Stimulated activated effector memory CD8-positive, alpha-beta T cell treated with anti-CD3 and anti-CD28 coated beads, Interleukin-12 subunit alpha, Interleukin-12 subunit beta, amount 100 ng/mL, for 72 hours (primary cell): ENCODE data around the gene ATF7.
A peak's percentile ranks its signal among the peaks of the same experiment; 100 is the strongest.
"Not testable (repeated sequence)": the region's sequence is repeated elsewhere in the genome, so short reads cannot be mapped to it uniquely, and the experiment has no call there.

Source experiments
- ATAC-seq: fragments of 150-1000 bp; cut with Tn5 transposase; 2 replicates; pipeline ENCODE4 v1.10.0; 2021
- DNase-seq, 2 donors: peaks; one replicate each; pipeline ENCODE4 v3.0.0; 2021 to 2022; ENCODE audit warnings: low spot score in 2 of 2
- H3K27ac Mint-ChIP-seq: one replicate; pipeline ENCODE4 v1.8.0; 2022; ENCODE audit warnings: mild to moderate bottlenecking, mixed read lengths
- H3K36me3 Mint-ChIP-seq: one replicate; pipeline ENCODE4 v1.8.0; 2022; ENCODE audit warnings: mild to moderate bottlenecking, mixed read lengths
- H3K4me1 Mint-ChIP-seq: one replicate; pipeline ENCODE4 v1.8.0; 2022; ENCODE audit warnings: mixed read lengths
- H3K4me3 Mint-ChIP-seq: one replicate; pipeline ENCODE4 v1.8.0; 2022; ENCODE audit warnings: mild to moderate bottlenecking, mixed read lengths
- H3K9me3 Mint-ChIP-seq: one replicate; pipeline ENCODE4 v1.8.0; 2022; ENCODE audit warnings: mixed read lengths

The ATF7 gene

DNA sequence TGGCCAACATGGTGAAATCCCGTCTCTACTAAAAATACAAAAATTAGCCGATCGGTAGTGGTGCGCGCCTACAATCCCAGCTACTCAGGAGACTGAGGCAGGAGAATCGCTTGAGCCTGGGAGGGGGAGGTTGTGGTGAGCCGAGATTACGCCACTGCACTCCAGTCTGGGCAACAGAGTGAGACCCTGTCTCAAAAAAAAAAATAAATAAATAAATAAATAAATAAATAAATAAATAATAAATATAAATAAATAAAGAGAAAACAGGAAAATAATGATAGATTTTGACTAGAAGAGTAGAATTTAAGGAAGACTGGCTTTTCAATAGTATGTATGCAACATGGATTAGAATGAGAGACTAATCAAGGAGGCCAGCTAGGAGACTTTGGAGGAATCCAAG lies 76.1 kb downstream of the ATF7 start:
- not testable (repeated sequence) for ATAC-seq, H3K4me1 Mint-ChIP-seq, H3K9me3 Mint-ChIP-seq, H3K4me3 Mint-ChIP-seq, H3K27ac Mint-ChIP-seq, DNase-seq
- H3K36me3 Mint-ChIP-seq, result peaks cover 78% of the 10 kb centered on the region

DNA sequence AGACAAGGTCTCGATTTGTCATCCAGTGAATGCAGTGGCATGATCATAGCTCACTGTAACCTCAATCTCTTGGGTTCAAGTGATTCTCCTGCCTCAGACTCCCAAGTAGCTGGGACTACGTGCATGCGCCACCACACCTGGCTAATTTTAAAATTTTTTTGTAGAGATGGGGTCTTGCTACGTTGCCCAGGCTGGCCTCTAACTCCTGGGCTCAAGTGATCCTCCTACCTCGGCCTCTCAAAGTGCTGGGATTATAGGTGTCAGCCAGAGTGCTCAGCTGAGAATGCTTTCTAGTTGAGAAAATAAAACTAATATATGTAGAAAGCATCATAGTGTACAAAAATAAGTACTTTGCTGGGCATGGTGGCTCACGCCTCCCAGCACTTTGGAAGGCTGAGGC lies 77.8 kb downstream of the ATF7 start:
- not testable (repeated sequence) for H3K4me1 Mint-ChIP-seq, H3K9me3 Mint-ChIP-seq, DNase-seq, H3K27ac Mint-ChIP-seq, H3K4me3 Mint-ChIP-seq, ATAC-seq
- peaks cover 82% of the 10 kb centered on the region for H3K36me3 Mint-ChIP-seq

DNA sequence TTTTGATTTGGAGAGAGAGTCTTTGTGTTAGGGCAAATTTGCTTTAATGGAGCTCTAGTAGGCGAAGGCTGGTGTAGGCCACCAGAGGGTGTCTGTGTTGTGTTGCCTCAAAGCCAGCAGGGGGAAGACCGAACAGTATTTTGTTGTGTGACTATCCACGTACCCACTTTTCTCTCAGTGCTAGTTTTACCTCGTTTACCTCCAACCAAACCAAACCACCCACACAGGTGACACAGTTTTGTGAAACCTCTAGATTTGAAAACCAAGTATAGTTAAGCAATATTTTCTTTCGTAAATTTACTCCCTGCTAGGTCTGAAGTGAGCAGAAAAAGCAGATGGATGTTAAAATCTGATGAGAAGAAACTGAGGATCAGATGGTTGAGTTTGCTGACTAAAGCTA lies 82.6 kb downstream of the ATF7 start:
- DNase-seq, result peak; percentile 10 to 62
- Mint-ChIP-seq H3K27ac (peak overlapping the region; percentile 7), H3K9me3 (no peaks in the 10 kb centered on the region), H3K4me3 (no peak overlapping the region), H3K4me1 (peaks cover 5% of the 10 kb centered on the region), H3K36me3 (peaks cover 90% of the 10 kb centered on the region)
- peak; percentile 98 for ATAC-seq

DNA sequence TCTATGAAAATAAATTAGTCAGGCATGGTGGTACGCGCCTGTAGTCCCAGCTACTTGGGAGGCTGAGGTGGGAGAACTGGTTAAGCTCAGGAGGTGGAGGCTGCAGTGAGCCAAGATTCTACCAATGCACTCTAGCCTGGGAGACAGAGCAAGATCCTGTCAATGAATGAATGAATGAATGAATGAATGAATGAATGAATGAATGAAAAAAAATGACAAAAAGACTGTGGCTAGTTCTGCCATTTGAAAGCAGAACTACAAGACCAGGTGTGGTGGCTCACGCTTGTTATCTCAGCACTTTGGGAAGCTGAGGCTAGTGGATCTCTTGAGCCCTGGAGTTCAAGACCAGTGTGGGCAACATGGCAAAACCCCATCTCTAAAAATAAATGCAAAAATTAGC lies 86.7 kb downstream of the ATF7 start:
- Mint-ChIP-seq H3K4me1 (peaks cover 5% of the 10 kb centered on the region), H3K27ac (peak overlapping the region; percentile 32), H3K36me3 (peaks cover 98% of the 10 kb centered on the region), H3K9me3 (no peaks in the 10 kb centered on the region), H3K4me3 (no peak overlapping the region)
- DNase-seq (no peak), ATAC-seq (no peak)

DNA sequence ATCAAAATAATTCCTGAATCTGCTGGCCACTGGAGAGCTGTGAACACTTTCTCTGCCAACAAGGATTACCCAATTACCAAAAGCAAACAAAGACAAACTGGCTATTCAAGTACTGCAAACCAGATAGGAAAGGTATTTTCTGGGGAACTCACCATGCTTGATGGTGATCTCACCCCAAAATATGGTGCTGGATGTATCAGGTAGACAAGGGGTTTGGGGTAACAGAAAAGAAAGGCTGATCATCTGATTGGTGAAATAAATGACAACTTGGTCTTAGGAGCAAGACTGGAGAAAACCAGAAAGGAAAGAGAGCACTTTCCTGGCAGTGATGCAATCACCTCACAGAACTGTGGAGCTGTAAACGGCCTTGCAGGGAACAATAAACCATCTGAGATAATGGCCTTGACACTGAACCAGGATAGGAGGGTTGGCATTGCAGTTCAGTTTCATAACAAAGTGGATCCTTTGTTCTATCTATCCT lies 87.9 kb downstream of the ATF7 start:
- no peak overlapping the region for H3K27ac Mint-ChIP-seq
- no peaks in the 10 kb centered on the region for H3K9me3 Mint-ChIP-seq
- H3K4me3 Mint-ChIP-seq, result no peak overlapping the region
- peaks cover 98% of the 10 kb centered on the region for H3K36me3 Mint-ChIP-seq
- no peak for DNase-seq
- no peaks in the 10 kb centered on the region for H3K4me1 Mint-ChIP-seq
- ATAC-seq, result no peak

DNA sequence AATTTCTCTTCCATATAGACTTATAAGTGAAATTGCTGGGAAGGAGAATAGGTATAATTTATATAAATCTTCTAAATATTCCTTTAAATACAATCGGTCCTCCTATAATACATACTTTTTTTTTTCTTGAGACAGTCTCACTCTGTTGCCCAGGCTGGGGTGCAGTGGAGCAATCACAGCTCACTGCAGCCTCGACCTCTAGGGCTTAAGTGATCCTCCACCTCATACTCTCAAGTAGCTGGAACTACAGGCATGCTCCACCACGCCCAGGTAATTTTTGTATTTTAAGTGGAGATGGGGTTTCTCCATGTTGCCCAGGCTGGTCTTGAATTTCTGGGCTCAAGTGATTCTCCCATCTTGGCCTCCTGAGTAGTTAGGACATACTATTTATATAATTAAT lies 89.2 kb downstream of the ATF7 start:
- no peak overlapping the region for H3K27ac Mint-ChIP-seq
- ATAC-seq (no peak), DNase-seq (no peak)
- H3K36me3 Mint-ChIP-seq, result peaks cover 98% of the 10 kb centered on the region
- no peak overlapping the region for H3K4me3 Mint-ChIP-seq
- no peaks in the 10 kb centered on the region for H3K4me1 Mint-ChIP-seq
- no peaks in the 10 kb centered on the region for H3K9me3 Mint-ChIP-seq

DNA sequence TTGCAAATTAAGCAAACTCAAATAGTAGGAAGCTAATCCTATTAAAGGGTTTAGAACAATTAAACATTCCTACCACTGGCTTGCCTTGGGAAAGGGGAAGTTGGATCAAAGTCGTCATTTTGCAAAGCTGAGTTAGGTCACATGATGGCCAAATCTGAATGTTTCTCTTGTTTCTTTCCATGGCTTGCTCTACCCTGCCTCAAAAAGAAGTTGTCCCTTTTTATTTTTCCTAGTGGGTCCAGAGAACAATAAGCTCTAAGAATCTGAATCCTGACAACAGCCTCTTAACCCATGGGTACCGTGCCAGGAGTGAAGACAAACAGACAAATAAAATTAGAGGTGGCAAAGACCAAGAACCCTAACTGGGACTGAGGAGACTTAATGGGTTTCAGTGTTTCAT lies 92.7 kb downstream of the ATF7 start:
- H3K27ac Mint-ChIP-seq, result no peak overlapping the region
- ATAC-seq (no peak), DNase-seq (no peak)
- H3K36me3 Mint-ChIP-seq, result peaks cover 98% of the 10 kb centered on the region
- H3K4me1 Mint-ChIP-seq, result no peaks in the 10 kb centered on the region
- no peaks in the 10 kb centered on the region for H3K9me3 Mint-ChIP-seq
- no peak overlapping the region for H3K4me3 Mint-ChIP-seq

DNA sequence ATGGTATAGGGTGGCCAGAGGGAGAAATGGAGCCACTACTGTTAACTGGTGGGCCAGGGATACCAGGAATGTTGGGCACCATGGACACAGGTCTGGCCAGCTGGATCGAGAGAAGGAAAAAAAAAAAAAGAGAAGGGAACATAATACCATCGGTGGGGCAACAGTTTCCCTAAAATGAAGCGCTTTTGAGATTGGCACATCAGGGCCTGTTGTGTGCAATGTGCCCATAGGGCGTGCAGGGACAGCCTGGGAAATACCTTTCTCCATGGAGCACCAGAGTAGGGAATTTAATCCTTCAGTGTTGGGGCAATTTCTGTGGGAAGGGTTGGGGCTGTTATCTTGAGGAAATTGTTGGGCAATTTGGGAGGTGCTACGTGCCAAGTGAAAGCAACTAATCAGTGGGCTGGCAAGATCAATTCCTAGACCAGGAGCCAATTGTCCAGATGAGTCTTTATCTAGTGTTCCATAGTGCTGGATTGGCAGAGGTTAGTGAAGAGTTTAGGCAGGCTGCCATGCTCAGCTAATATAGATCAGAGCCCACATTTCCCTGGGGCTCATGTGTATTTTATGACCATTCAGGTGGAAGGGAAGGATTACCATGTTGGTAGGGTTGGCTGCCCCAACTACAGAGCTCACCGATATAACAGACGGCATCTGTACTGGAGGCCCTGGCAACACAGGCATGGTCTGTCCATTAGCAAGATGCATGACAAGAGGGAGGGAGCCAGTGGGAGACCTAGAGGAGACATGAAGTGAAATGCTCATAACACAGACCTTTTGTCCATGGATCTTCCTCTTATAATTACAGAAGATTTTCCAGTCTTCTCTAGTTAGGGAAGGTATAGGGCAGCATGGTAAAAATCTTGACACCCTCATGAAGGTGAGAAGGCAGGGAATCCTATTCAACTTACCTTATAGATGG lies 93.4 kb downstream of the ATF7 start:
- H3K27ac Mint-ChIP-seq, result peak overlapping the region; percentile 15
- no peaks in the 10 kb centered on the region for H3K4me1 Mint-ChIP-seq
- H3K4me3 Mint-ChIP-seq, result no peak overlapping the region
- ATAC-seq (no peak), DNase-seq (no peak)
- no peaks in the 10 kb centered on the region for H3K9me3 Mint-ChIP-seq
- peaks cover 100% of the 10 kb centered on the region for H3K36me3 Mint-ChIP-seq

DNA sequence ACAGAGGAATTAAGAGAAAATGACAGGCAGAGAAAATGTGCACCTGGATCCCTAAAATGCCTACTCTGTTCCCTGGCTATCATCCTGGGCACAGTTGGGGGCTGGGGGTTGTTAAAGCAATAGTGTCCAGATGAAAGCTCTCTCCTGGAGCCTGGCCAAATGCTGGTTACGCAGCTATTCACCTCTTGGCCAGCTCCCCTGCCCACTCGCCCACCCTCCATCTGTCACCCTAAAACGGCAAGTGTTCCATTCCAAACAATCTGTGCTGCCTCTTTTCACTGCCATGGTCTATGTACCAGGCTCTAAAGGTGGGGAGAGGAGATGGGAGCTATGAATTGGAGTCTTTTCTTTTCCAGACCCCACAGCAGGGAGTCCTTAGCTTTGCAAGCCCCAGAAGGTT lies 94.2 kb downstream of the ATF7 start:
- peak overlapping the region; percentile 15 for H3K27ac Mint-ChIP-seq
- DNase-seq (no peak), ATAC-seq (no peak)
- H3K36me3 Mint-ChIP-seq, result peaks cover 98% of the 10 kb centered on the region
- no peak overlapping the region for H3K4me3 Mint-ChIP-seq
- H3K4me1 Mint-ChIP-seq, result no peaks in the 10 kb centered on the region
- H3K9me3 Mint-ChIP-seq, result no peaks in the 10 kb centered on the region

DNA sequence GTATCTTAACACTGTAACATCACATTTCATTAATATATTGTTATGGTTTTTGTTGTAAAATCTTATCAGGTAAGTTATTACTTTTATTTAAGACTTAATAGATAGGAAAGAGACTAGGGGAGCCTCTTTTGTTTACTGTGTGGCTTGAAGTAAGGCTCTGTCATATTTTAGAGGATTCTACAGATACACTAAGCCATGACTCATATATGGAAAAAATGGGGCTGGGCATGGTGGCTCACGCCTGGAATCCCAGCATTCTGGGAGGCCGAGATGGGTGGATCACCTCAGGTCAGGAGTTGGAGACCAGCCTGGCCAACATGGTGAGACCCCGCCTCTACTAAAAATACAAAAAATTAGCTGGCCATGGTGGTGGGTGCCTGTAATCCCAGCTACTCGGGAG lies 95.3 kb downstream of the ATF7 start:
- Mint-ChIP-seq H3K4me3 (no peak overlapping the region), H3K4me1 (no peaks in the 10 kb centered on the region), H3K9me3 (no peaks in the 10 kb centered on the region), H3K36me3 (peaks cover 96% of the 10 kb centered on the region), H3K27ac (no peak overlapping the region)
- no peak for DNase-seq
- ATAC-seq, result no peak

DNA sequence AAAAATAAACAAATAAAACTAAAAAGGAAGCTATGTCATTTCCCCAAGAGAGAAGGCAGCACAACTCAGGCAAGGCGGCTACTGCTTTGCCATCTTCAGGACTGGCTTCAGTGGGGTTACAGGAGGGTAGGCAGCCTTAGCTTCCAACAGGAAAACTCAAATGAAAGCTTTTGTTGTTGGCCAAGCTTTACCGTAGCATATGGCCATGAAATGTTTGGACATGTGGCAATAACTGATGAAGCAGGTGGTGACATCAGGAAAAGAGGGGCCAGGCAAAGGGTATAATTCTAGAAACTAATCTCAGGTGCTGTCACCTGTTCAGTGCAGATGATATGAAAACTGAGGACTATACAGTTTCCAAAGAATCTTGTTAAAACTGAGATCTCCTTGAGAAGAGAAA lies 96.1 kb downstream of the ATF7 start:
- H3K9me3 Mint-ChIP-seq, result no peaks in the 10 kb centered on the region
- no peaks in the 10 kb centered on the region for H3K4me1 Mint-ChIP-seq
- H3K36me3 Mint-ChIP-seq, result peaks cover 96% of the 10 kb centered on the region
- ATAC-seq (no peak), DNase-seq (no peak)
- H3K4me3 Mint-ChIP-seq, result no peak overlapping the region
- H3K27ac Mint-ChIP-seq, result no peak overlapping the region

DNA sequence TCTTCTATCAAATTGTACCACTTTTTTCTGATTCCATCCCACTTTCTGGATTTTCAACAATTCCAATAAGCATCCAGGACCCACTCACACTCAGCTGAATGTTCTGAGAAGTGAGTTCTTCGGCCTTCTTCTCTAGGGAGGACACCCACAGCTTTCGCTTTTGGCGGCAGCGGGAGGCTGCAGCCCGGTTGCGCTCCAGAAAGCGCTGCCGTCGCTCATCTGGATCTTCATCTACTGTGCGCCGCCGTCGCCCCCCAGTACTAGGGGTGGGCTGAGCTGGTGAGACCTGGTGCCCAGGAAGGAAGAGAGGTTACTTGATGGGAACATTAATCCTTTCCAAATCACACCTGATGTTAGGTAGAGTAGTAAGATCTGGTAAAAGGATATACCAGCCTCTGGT lies 101.7 kb downstream of the ATF7 start:
- Mint-ChIP-seq H3K4me1 (no peaks in the 10 kb centered on the region), H3K9me3 (no peaks in the 10 kb centered on the region), H3K27ac (peak overlapping the region; percentile 58), H3K36me3 (peaks cover 96% of the 10 kb centered on the region), H3K4me3 (no peak overlapping the region)
- no peak for DNase-seq
- no peak for ATAC-seq

DNA sequence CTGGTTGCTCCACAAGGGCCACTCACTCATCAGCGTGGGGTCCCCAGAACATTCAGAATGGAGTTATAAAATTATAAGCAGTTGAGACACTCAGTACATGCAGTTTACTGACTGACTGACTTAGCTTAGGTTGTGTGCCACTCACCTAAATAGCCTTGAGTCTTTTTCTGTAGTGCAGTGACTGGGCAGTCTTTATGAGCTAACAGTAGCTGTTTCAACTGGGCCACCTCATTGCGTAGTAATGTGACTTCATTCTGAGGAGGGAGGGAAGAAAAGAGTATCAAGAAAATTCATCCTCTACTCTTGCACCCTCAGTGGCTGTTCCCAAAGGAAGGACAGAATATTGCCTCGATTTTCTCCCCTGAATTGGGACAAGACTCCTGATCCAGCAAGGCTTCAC lies 103.1 kb downstream of the ATF7 start:
- ATAC-seq, result no peak
- no peaks in the 10 kb centered on the region for H3K9me3 Mint-ChIP-seq
- H3K4me1 Mint-ChIP-seq, result no peaks in the 10 kb centered on the region
- H3K36me3 Mint-ChIP-seq, result peaks cover 96% of the 10 kb centered on the region
- DNase-seq, result no peak
- H3K4me3 Mint-ChIP-seq, result no peak overlapping the region
- peak overlapping the region; percentile 45 for H3K27ac Mint-ChIP-seq

DNA sequence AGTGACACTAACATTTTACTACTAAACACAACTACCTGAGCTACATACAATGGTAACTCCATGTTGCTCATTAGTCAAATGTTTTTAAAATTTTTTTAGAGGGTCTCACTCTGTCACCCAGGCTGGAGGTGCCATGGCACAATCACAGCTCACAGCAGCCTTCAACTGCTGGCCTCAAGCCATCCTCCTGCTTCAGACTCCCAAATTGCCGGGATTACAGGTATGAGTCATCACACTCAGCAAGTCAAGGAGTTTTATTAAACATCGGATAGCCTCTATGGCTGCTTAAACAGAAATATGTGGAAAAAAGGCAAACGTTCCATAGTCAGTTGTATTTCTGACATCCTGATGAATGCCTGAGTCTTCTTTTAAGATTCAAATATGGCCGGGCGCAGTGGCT lies 107.8 kb downstream of the ATF7 start:
- ATAC-seq (no peak), DNase-seq (no peak)
- Mint-ChIP-seq H3K4me3 (no peak overlapping the region), H3K4me1 (no peaks in the 10 kb centered on the region), H3K9me3 (no peaks in the 10 kb centered on the region), H3K27ac (no peak overlapping the region), H3K36me3 (peaks cover 96% of the 10 kb centered on the region)

DNA sequence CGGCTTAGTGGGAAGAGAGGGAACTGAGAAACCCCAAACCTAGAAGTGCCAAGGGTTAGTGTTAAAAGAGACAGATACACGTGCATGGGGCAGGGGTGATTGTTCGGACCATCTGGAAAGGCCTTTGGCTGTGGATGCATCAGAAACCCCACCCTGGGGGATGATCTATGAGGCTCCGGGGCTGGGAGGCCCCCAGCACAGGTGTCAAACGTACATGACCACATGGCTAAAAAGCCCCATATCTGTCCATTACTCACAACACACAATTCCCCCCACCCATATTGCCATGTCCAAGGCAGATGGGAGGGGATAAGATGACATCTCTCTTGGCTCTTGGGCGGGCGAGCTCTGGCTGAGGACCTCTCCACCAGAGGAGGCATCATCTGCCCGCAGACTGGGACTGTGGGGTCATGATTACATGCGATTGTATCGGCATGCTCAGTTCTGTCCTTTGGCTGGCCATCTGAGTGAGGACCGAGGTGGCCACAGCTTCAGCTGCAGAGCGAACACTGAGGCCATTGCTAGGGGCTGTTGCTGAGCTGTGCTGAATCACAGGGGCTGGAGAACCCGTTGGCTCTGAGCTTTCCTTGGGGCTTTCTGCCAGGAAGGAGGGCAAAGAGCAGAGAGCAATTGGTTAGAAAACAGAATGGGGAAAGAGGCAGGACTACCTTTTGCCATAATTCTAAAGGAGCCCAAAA lies 109.3 kb downstream of the ATF7 start:
- DNase-seq (no peak), ATAC-seq (no peak)
- peak overlapping the region; percentile 32 for H3K27ac Mint-ChIP-seq
- H3K36me3 Mint-ChIP-seq, result peaks cover 86% of the 10 kb centered on the region
- no peak overlapping the region for H3K4me3 Mint-ChIP-seq
- H3K4me1 Mint-ChIP-seq, result no peaks in the 10 kb centered on the region
- H3K9me3 Mint-ChIP-seq, result no peaks in the 10 kb centered on the region

DNA sequence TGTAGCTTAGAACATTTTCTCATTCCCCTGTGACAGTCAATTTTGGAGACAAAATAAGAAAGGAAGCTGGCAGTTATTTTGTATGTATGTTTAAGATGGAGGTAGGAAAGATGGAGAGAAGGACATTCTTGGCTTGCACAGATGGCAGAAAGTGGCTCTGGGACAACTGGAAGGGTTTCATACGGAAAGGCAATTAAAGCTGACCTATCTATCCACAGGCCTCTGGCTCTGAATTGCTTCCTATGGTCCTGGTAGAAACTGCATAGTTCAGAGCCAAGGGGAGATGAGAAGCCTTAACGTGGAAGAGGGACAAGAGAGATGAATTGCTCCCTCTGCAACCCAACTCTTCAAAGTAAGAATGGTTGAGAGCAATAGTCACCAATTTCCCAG lies 110.9 kb downstream of the ATF7 start:
- Mint-ChIP-seq H3K36me3 (peaks cover 77% of the 10 kb centered on the region), H3K4me1 (no peaks in the 10 kb centered on the region), H3K4me3 (no peak overlapping the region), H3K27ac (peak overlapping the region; percentile 32), H3K9me3 (no peaks in the 10 kb centered on the region)
- DNase-seq (no peak), ATAC-seq (no peak)
